ENCODE measurements around the gene DNAI1. TPM values are rescaled to one million over a fixed set of nuclear protein-coding genes. Genes with fewer than 3 reads are reported as not detected.

DNAI1 gene
- total RNA-seq, 1 donor from 2014 or later = 1.5 TPM

DNA sequence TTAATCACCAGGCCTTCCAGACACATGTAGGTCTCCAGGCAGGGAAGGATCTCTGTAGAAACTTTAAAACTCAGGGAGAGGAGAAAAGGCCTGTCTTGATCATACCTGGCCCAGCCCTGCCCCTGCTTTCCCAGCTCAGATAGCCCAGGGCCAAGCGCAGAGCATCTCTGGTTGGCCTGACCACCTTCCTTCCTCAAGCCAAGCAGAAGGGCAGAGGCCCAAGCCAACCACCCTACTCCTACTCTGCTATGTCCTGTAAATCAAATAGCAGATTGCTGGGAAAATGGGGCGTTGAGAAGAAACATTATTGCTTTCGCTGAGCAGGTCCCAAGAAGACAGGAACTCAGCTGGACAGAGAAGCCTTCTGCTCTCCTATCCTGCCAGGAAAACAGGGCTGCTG is 49.9 kb downstream of the DNAI1 start:
- Mint-ChIP-seq H3K9me3 (no peaks in the 10 kb centered on the region), H3K27me3 (ENCODE audit: low read depth) (peaks cover 36% of the 10 kb centered on the region), H3K4me1 (peaks cover 22% of the 10 kb centered on the region), H3K4me3 (no peak overlapping the region), H3K36me3 (ENCODE audit: low read depth) (no peaks in the 10 kb centered on the region), H3K27ac (ENCODE audit: unreplicated experiment) (no peak overlapping the region)
- no peak for TF ChIP-seq CTCF (conservative IDR thresholded peaks at IDR 0.05)
- no peak for DNase-seq (ENCODE audit: low read depth, low spot score)

DNA sequence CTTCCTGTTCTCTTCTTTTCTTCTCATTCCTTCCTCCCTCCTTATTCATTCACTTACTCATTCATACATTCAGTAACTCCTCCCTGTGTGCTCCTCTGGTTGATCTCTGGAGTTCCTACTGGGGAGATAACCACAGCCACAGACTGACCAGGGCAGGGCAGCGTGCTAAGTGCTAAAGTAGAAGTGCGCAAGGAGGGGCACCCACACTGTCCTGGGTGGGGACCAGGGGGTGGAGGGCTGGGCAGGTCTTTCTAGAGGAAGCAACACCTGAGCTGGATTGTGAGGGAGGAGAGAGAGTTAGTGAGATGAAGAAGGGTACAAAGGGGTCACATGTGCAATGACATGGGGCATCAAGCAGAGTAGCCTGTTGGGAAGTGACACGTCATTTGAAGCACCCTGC is 50.3 kb downstream of the DNAI1 start:
- DNase-seq (ENCODE audit: low read depth, low spot score) = no peak
- no peaks in the 10 kb centered on the region for H3K9me3 Mint-ChIP-seq
- peaks cover 31% of the 10 kb centered on the region for H3K27me3 Mint-ChIP-seq (ENCODE audit: low read depth)
- H3K27ac Mint-ChIP-seq (ENCODE audit: unreplicated experiment) = no peak overlapping the region
- H3K36me3 Mint-ChIP-seq (ENCODE audit: low read depth) = no peaks in the 10 kb centered on the region
- H3K4me3 Mint-ChIP-seq = no peak overlapping the region
- peaks cover 27% of the 10 kb centered on the region for H3K4me1 Mint-ChIP-seq
- no peak for TF ChIP-seq CTCF (conservative IDR thresholded peaks at IDR 0.05)

DNA sequence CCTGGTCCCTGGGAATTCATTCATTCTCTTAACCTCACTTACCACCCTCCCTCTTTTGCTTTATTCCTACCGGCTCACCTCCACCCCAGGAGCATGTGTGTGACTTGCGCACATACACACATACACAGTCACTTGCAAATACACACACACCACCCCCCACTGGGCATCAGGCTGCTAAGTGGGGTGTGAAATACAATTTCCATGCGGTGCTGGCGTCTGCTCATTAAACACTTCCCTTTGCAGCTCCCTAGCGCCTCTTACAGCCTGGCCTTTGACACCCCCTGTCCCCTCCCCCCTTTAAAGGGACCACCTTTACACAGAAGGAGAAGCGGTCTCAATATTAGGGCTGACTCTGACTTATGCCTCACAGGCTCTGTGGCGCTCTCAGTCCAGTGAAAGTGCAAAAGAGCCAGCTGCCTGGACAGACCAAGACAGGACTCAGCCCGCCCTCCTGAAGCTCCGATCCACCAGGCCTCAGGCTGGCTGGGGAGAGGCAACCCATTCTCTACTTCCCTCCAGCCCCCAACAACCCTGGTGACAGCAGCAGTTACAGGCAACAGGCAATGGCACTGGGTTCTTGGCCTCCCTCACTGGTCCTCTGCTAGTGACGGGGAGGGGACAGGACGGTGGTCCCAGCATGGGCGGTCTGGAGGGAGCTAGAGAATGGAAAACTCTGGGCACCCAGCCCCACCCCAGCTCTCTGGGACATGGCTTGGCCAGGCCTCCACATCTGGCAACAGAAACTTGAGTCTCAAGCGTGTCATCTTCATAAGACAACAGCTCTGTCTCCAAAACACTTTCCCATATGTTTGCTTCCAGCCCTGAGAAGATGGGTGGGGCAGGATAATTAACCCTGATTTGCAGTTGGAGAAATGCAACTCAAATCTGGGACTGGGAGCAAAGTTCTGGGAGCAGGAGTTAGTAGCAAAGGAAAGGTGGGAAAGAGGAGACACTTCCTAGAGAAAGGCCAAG is 52.2 kb downstream of the DNAI1 start:
- Mint-ChIP-seq H3K4me3 (no peak overlapping the region), H3K27me3 (ENCODE audit: low read depth) (peaks cover 26% of the 10 kb centered on the region), H3K4me1 (peaks cover 27% of the 10 kb centered on the region), H3K9me3 (no peaks in the 10 kb centered on the region), H3K27ac (ENCODE audit: unreplicated experiment) (peak overlapping the region; percentile 73), H3K36me3 (ENCODE audit: low read depth) (no peaks in the 10 kb centered on the region)
- no peak for DNase-seq (ENCODE audit: low read depth, low spot score)
- TF ChIP-seq CTCF (conservative IDR thresholded peaks at IDR 0.05) = no peak

GRCh38 chr9:34512131-34513078 is 53.8 kb downstream of the DNAI1 start:
- Mint-ChIP-seq H3K36me3 (ENCODE audit: low read depth) (no peaks in the 10 kb centered on the region), H3K4me3 (no peak overlapping the region)
- no peak for DNase-seq (ENCODE audit: low read depth, low spot score)

More at GRCh38 chr9:34512131-34513078, 53.8 kb downstream of the DNAI1 start:
- no peak for TF ChIP-seq CTCF (conservative IDR thresholded peaks at IDR 0.05)
- Mint-ChIP-seq H3K9me3 (no peaks in the 10 kb centered on the region), H3K27ac (ENCODE audit: unreplicated experiment) (no peak overlapping the region), H3K27me3 (ENCODE audit: low read depth) (peaks cover 24% of the 10 kb centered on the region), H3K4me1 (peaks cover 27% of the 10 kb centered on the region)

All from neural crest cell (in vitro differentiated cells).